DOHH2 (cell line): ENCODE results near the gene DHODH.
"Not testable (repeated sequence)": the region's sequence is repeated elsewhere in the genome, so short reads cannot be mapped to it uniquely, and the experiment has no call there.

Experiments used
- H3F3A ChIP-seq: fragments of 200-600 bp; sonication (generic), shearing (Covaris generic); 2 replicates; pipeline ENCODE4 v1.6.0; 2016; ENCODE audit warnings: antibody characterized with exemption, mild to moderate bottlenecking; ENCODE audit not compliant: control insufficient read depth, insufficient read depth
- H3K27ac ChIP-seq: fragments of 200-600 bp; sonication (generic); 2 replicates; pipeline ENCODE4 v1.5.1; 2014; ENCODE audit warnings: low read depth, mild to moderate bottlenecking, low read length, moderate library complexity
- H3K27me3 ChIP-seq: fragments of 200-600 bp; sonication (generic); 2 replicates; pipeline ENCODE4 v1.6.1; 2014; ENCODE audit warnings: mild to moderate bottlenecking, low read length, mixed read lengths; ENCODE audit not compliant: control insufficient read depth
- H3K36me3 ChIP-seq: fragments of 200-600 bp; sonication (generic); 2 replicates; pipeline ENCODE4 v1.6.1; 2014; ENCODE audit warnings: mild to moderate bottlenecking, low read length, moderate library complexity, mixed read lengths; ENCODE audit not compliant: control insufficient read depth
- H3K4me1 ChIP-seq: fragments of 200-600 bp; sonication (generic); 2 replicates; pipeline ENCODE4 v1.6.1; 2014; ENCODE audit warnings: mild to moderate bottlenecking, low read length, mixed read lengths; ENCODE audit not compliant: control insufficient read depth
- H3K4me2 ChIP-seq: fragments of 200-600 bp; sonication (generic); 2 replicates; pipeline ENCODE4 v1.6.0; 2014; ENCODE audit warnings: mild to moderate bottlenecking, low read length, moderate library complexity
- H3K4me3 ChIP-seq: fragments of 200-600 bp; sonication (generic); 2 replicates; pipeline ENCODE4 v1.5.1; 2014; ENCODE audit warnings: mild to moderate bottlenecking, low read length, mixed read lengths
- H3K79me2 ChIP-seq: fragments of 200-600 bp; sonication (generic); 2 replicates; pipeline ENCODE4 v1.6.1; 2014; ENCODE audit warnings: mild to moderate bottlenecking, low read length, mixed read lengths; ENCODE audit not compliant: control insufficient read depth
- H3K9me2 ChIP-seq: fragments of 200-600 bp; sonication (generic); replicated peaks from 2 replicates; pipeline ENCODE4 v1.6.1; 2014; ENCODE audit warnings: mild to moderate bottlenecking, low read length, mixed read lengths; ENCODE audit not compliant: control insufficient read depth
- H3K9me3 ChIP-seq: fragments of 200-600 bp; sonication (generic); 2 replicates; pipeline ENCODE4 v1.6.1; 2014; ENCODE audit warnings: antibody characterized with exemption, low read length, mixed read lengths; ENCODE audit not compliant: control insufficient read depth, insufficient read depth
- H4K20me1 ChIP-seq: fragments of 200-600 bp; sonication (generic); 2 replicates; pipeline ENCODE4 v1.6.0; 2014; ENCODE audit warnings: low read depth, mild to moderate bottlenecking, antibody characterized with exemption, low read length, moderate library complexity; ENCODE audit not compliant: control insufficient read depth, insufficient read depth
- CTCF ChIP-seq: fragments of 200-600 bp; sonication (generic); IDR thresholded peaks from one replicate; pipeline ENCODE4 v1.5.1; 2014; ENCODE audit warnings: antibody characterized with exemption, mild to moderate bottlenecking, low read depth, low read length; ENCODE audit not compliant: poor library complexity, severe bottlenecking
- EZH2phosphoT487 ChIP-seq: fragments of 200-600 bp; sonication (generic); IDR thresholded peaks from 2 replicates; pipeline ENCODE4 v1.6.1; 2017; ENCODE audit warnings: borderline replicate concordance, mild to moderate bottlenecking, antibody characterized with exemption, low read length, moderate library complexity, mixed read lengths

DHODH gene

GRCh38 chr16:72055911-72056310 lies 47.4 kb downstream of the DHODH start:
- Histone ChIP-seq H3K9me2 (no peaks in the 10 kb centered on the region), H3K4me2 (no peak overlapping the region), H3K36me3 (no peaks in the 10 kb centered on the region), H3K27ac (no peak overlapping the region), H3K79me2 (no peaks in the 10 kb centered on the region), H3K4me1 (no peaks in the 10 kb centered on the region), H3F3A (no peaks in the 10 kb centered on the region), H4K20me1 (no peaks in the 10 kb centered on the region), H3K4me3 (no peak overlapping the region), H3K27me3 (0 out of 2 replicates have a peak, but pooled peaks cover 2% of the 10 kb centered on the region), H3K9me3 (no peaks in the 10 kb centered on the region)
- TF ChIP-seq EZH2phosphoT487 (no peak), CTCF (no peak)

- not testable (repeated sequence) for H3K4me1 ChIP-seq, H3K4me3 ChIP-seq, H3K4me2 ChIP-seq, H3K27me3 ChIP-seq, H3F3A ChIP-seq, H3K9me2 ChIP-seq, H3K79me2 ChIP-seq, H3K27ac ChIP-seq, H3K36me3 ChIP-seq, H3K9me3 ChIP-seq, H4K20me1 ChIP-seq
Observed at GRCh38 chr16:72057313-72057712, 48.8 kb downstream of the DHODH start.

GRCh38 chr16:72059060-72059459 lies 50.5 kb downstream of the DHODH start:
- not testable (repeated sequence) for H3F3A ChIP-seq, H3K36me3 ChIP-seq, H3K4me3 ChIP-seq, H3K27ac ChIP-seq, H3K4me1 ChIP-seq, H3K4me2 ChIP-seq, H3K27me3 ChIP-seq, H4K20me1 ChIP-seq, H3K79me2 ChIP-seq, H3K9me3 ChIP-seq, H3K9me2 ChIP-seq

- Histone ChIP-seq H3K36me3 (no peaks in the 10 kb centered on the region), H4K20me1 (no peaks in the 10 kb centered on the region), H3K4me1 (no peaks in the 10 kb centered on the region), H3K79me2 (no peaks in the 10 kb centered on the region), H3K9me2 (no peaks in the 10 kb centered on the region), H3K9me3 (no peaks in the 10 kb centered on the region), H3F3A (no peaks in the 10 kb centered on the region), H3K27ac (no peak overlapping the region), H3K4me2 (no peak overlapping the region), H3K4me3 (no peak overlapping the region), H3K27me3 (no peaks in the 10 kb centered on the region)
- TF ChIP-seq EZH2phosphoT487 (no peak), CTCF (no peak)
Observed at GRCh38 chr16:72060405-72060804, 51.9 kb downstream of the DHODH start.
